ENCODE results near the gene DDR1.

- TF ChIP-seq GATA3 (IDR thresholded peaks at IDR 0.05; ENCODE audit: low read depth, low read length) = no peak
- no peak for TF ChIP-seq GATA2 (IDR thresholded peaks at IDR 0.05; ENCODE audit: low read depth, low read length)
Observed at GRCh38 chr6:30891450-30891723, 7.1 kb downstream of the DDR1 start.

All from SH-SY5Y (cell line).